WTC11 (cell line): ENCODE data around the gene TUT4. TPM values are rescaled to one million over a fixed set of nuclear protein-coding genes. Genes with fewer than 3 reads are reported as not detected.

Source experiments
- ATAC-seq: fragments of 200-7000 bp; cut with Tn5 transposase; 2 replicates; pipeline ENCODE4 v1.10.0; 2021; ENCODE audit warnings: mild to moderate bottlenecking, moderate library complexity
- CTCF ChIA-PET: fragments of 300-600 bp; sonication (Branson Sonifier 250); formaldehyde crosslinking; loops from one replicate; lab custom pipeline; 2021; ENCODE audit warnings: antibody characterized with exemption; lab: Charles Lee
- POLR2A ChIA-PET: fragments of 350-600 bp; sonication (Branson Sonifier 250); formaldehyde crosslinking; loops from one replicate; lab custom pipeline; 2021; ENCODE audit warnings: antibody characterized with exemption; lab: Charles Lee
- DNase-seq: peaks from one replicate; pipeline ENCODE4 v3.0.0; 2021; ENCODE audit warnings: low spot score
- H3K27ac Mint-ChIP-seq: 2 replicates; pipeline ENCODE4 v1.8.0; 2021; ENCODE audit warnings: mixed read lengths
- H3K27me3 Mint-ChIP-seq: 2 replicates; pipeline ENCODE4 v1.8.0; 2021; ENCODE audit warnings: low read depth, mild to moderate bottlenecking, moderate library complexity, mixed read lengths
- H3K36me3 Mint-ChIP-seq: 2 replicates; pipeline ENCODE4 v1.8.0; 2021; ENCODE audit warnings: mixed read lengths
- H3K4me1 Mint-ChIP-seq: 2 replicates; pipeline ENCODE4 v1.8.0; 2022; ENCODE audit warnings: mixed read lengths
- H3K4me3 Mint-ChIP-seq: 2 replicates; pipeline ENCODE4 v1.8.0; 2021; ENCODE audit warnings: mild to moderate bottlenecking, moderate library complexity, mixed read lengths
- H3K9me3 Mint-ChIP-seq: 2 replicates; pipeline ENCODE4 v1.8.0; 2021; ENCODE audit warnings: mixed read lengths
- AFF4 ChIP-seq: sonication (generic); formaldehyde crosslinking; IDR thresholded peaks from 2 replicates; pipeline ENCODE4 v1.8.1; 2023; ENCODE audit warnings: mild to moderate bottlenecking, missing genetic modification reagents, borderline replicate concordance
- ATF1 ChIP-seq: sonication (generic); formaldehyde crosslinking; IDR thresholded peaks from 2 replicates; pipeline ENCODE4 v1.8.1; 2023; ENCODE audit warnings: mild to moderate bottlenecking, moderate library complexity, missing genetic modification reagents
- ATF2 ChIP-seq: sonication (generic); formaldehyde crosslinking; IDR thresholded peaks from 2 replicates; pipeline ENCODE4 v1.8.1; 2022; ENCODE audit warnings: low read depth, missing genetic modification reagents, borderline replicate concordance
- CREB1 ChIP-seq: sonication (generic); formaldehyde crosslinking; IDR thresholded peaks from 2 replicates; pipeline ENCODE4 v1.8.0; 2023; ENCODE audit warnings: mild to moderate bottlenecking, missing genetic modification reagents
- E2F1 ChIP-seq: sonication (generic); formaldehyde crosslinking; IDR thresholded peaks from 2 replicates; pipeline ENCODE4 v1.8.0; 2022; ENCODE audit warnings: mild to moderate bottlenecking, missing genetic modification reagents
- FOXP4 ChIP-seq: sonication (generic); formaldehyde crosslinking; IDR thresholded peaks from 2 replicates; pipeline ENCODE4 v1.8.0; 2022; ENCODE audit warnings: mild to moderate bottlenecking, missing genetic modification reagents
- GRHL2 ChIP-seq: fragments of 250-450 bp; sonication (Bioruptor Pico); IDR thresholded peaks from 2 replicates; pipeline ENCODE4 v1.8.0; 2022; ENCODE audit warnings: mild to moderate bottlenecking, moderate library complexity; ENCODE audit not compliant: insufficient replicate concordance, severe bottlenecking
- GTF2I ChIP-seq: fragments of 250-450 bp; sonication (Bioruptor Pico); conservative IDR thresholded peaks from 2 replicates; pipeline ENCODE4 v1.4.0; 2021; ENCODE audit warnings: mild to moderate bottlenecking
- JUN ChIP-seq: sonication (generic); formaldehyde crosslinking; IDR thresholded peaks from 2 replicates; pipeline ENCODE4 v1.8.0; 2023; ENCODE audit warnings: mild to moderate bottlenecking, missing genetic modification reagents
- KAT7 ChIP-seq: sonication (generic); formaldehyde crosslinking; IDR thresholded peaks from 2 replicates; pipeline ENCODE4 v1.8.1; 2023; ENCODE audit warnings: missing genetic modification reagents, mild to moderate bottlenecking, borderline replicate concordance
- NFATC4 ChIP-seq: fragments of 250-450 bp; sonication (Bioruptor Pico); IDR thresholded peaks from 2 replicates; pipeline ENCODE4 v1.9.0; 2021; ENCODE audit warnings: mild to moderate bottlenecking
- NR1H2 ChIP-seq: sonication (generic); formaldehyde crosslinking; IDR thresholded peaks from 2 replicates; pipeline ENCODE4 v1.9.0; 2021; ENCODE audit warnings: mild to moderate bottlenecking, moderate library complexity, missing genetic modification reagents
- OVOL2 ChIP-seq: fragments of 250-450 bp; sonication (Bioruptor Pico); IDR thresholded peaks from 2 replicates; pipeline ENCODE4 v1.9.0; 2021; ENCODE audit warnings: mild to moderate bottlenecking, borderline replicate concordance
- SMAD3 ChIP-seq: sonication (generic); formaldehyde crosslinking; IDR thresholded peaks from 2 replicates; pipeline ENCODE4 v1.8.0; 2022; ENCODE audit warnings: missing genetic modification reagents, mild to moderate bottlenecking, borderline replicate concordance
- TP53 ChIP-seq: sonication (generic); formaldehyde crosslinking; IDR thresholded peaks from 2 replicates; pipeline ENCODE4 v1.8.1; 2023; ENCODE audit warnings: mild to moderate bottlenecking, missing genetic modification reagents
- USF1 ChIP-seq: sonication (generic); formaldehyde crosslinking; IDR thresholded peaks from 2 replicates; pipeline ENCODE4 v1.8.0; 2022; ENCODE audit warnings: mild to moderate bottlenecking, missing genetic modification reagents
- ZNF138 ChIP-seq: sonication (generic); formaldehyde crosslinking; conservative IDR thresholded peaks from 2 replicates; pipeline ENCODE4 v1.8.1; 2022; ENCODE audit warnings: mild to moderate bottlenecking, moderate library complexity, missing genetic modification reagents
- ZNF512 ChIP-seq: sonication (generic); formaldehyde crosslinking; IDR thresholded peaks from 2 replicates; pipeline ENCODE4 v1.8.1; 2022; ENCODE audit warnings: missing genetic modification reagents, borderline replicate concordance
- total RNA-seq: library from RNA; stranded (reverse); gene quantifications from 3 replicates; pipeline ENCODE4 v1.2.3, GENCODE V29; 2021

Gene TUT4
- total RNA-seq, 1 experiment from 2014 or later, result 63.3 TPM

- TF ChIP-seq ATF2 (CRISPR knock-in tag), result no peak
Measured at GRCh38 chr1:52556641-52557360, 3.9 kb upstream of the TUT4 start (continued).

- CTCF ChIA-PET, result interaction anchor here (1.0 kb wide), 1 partner anchor 108 kb away, joined by 3 read pairs; no protein-coding TSS in a partner anchor
- POLR2A ChIA-PET, result no interaction called here
- Mint-ChIP-seq H3K4me1 (peaks cover 25% of the 10 kb centered on the region), H3K27me3 (no peaks in the 10 kb centered on the region), H3K9me3 (peaks cover 3% of the 10 kb centered on the region), H3K4me3 (peak overlapping the region; percentile 86), H3K36me3 (no peaks in the 10 kb centered on the region), H3K27ac (peak overlapping the region; percentile 43)
- DNase-seq, result no peak
- TF ChIP-seq JUN (no peak), CREB1 (no peak), GRHL2 (CRISPR knock-in tag) (no peak), ATF1 (CRISPR knock-in tag) (no peak), KAT7 (CRISPR knock-in tag) (no peak), NR1H2 (CRISPR knock-in tag) (no peak), ZNF138 (CRISPR knock-in tag) (no peak), ATF2 (CRISPR knock-in tag) (no peak), AFF4 (CRISPR knock-in tag) (no peak), FOXP4 (CRISPR knock-in tag) (no peak), USF1 (no peak), SMAD3 (CRISPR knock-in tag) (no peak)
- ATAC-seq, result no peak
Measured at GRCh38 chr1:52554756-52555155, 1.9 kb upstream of the TUT4 start.

- peak overlapping the region; percentile 86 for H3K4me3 Mint-ChIP-seq
- TF ChIP-seq GTF2I (CRISPR knock-in tag) (no peak), OVOL2 (CRISPR knock-in tag) (no peak), NFATC4 (CRISPR knock-in tag) (no peak), ZNF512 (CRISPR knock-in tag) (no peak), E2F1 (CRISPR knock-in tag) (no peak), TP53 (CRISPR knock-in tag) (no peak)
- peaks cover 3% of the 10 kb centered on the region; the same call in 1 of the 2 replicates for H3K9me3 Mint-ChIP-seq
- DNase-seq (no peak), ATAC-seq (no peak)
- peaks cover 30% of the 10 kb centered on the region for H3K4me1 Mint-ChIP-seq
- ChIA-PET CTCF (interaction anchor here (1.0 to 1.3 kb wide), 3 partner anchors 13 to 109 kb away, joined by 3 to 4 read pairs (median 4); no protein-coding TSS in a partner anchor), POLR2A (interaction anchor here (2.2 kb wide), 1 partner anchor 150 kb away, joined by 16 read pairs; the partner anchor contains the start of genes ORC1 and PRPF38A)
- H3K27me3 Mint-ChIP-seq, result no peaks in the 10 kb centered on the region
- H3K36me3 Mint-ChIP-seq, result no peaks in the 10 kb centered on the region
- peak overlapping the region; percentile 81 for H3K27ac Mint-ChIP-seq
Measured at GRCh38 chr1:52554267-52554640, 1.4 kb upstream of the TUT4 start.
